ENCODE data around the gene SNX18.

DNA sequence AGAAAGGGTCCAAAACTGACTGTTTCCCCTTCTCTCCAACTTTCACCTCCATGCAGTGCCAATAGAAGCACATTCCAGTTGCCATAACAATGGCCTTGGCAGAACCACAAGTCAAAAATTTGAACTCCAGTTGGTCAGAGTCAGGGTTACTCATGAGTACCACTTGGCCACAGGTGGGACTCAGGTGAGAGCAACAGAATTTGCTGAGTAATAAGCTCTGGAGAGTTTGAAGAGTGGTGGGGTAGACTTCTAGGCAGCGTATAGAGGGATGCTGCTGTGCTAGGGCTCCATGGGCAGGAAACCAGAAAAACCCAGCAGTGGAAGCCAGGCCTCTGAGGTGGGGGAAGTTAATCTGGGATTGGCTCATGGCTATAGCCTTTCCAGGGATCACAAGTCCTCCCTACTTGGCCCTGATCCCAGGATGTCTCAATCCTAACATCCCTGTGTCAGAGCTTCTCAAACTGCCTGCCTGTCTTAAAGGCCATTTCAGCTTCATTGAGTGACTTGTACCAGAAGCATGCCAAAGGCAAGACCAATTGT lies 30.2 kb downstream of the SNX18 start:
- TF ChIP-seq, protein P1, sequence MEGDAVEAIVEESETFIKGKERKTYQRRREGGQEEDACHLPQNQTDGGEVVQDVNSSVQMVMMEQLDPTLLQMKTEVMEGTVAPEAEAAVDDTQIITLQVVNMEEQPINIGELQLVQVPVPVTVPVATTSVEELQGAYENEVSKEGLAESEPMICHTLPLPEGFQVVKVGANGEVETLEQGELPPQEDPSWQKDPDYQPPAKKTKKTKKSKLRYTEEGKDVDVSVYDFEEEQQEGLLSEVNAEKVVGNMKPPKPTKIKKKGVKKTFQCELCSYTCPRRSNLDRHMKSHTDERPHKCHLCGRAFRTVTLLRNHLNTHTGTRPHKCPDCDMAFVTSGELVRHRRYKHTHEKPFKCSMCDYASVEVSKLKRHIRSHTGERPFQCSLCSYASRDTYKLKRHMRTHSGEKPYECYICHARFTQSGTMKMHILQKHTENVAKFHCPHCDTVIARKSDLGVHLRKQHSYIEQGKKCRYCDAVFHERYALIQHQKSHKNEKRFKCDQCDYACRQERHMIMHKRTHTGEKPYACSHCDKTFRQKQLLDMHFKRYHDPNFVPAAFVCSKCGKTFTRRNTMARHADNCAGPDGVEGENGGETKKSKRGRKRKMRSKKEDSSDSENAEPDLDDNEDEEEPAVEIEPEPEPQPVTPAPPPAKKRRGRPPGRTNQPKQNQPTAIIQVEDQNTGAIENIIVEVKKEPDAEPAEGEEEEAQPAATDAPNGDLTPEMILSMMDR (IDR thresholded peaks at IDR 0.05): no peak
- TF ChIP-seq EZH2 (IDR thresholded peaks at IDR 0.05; ENCODE audit: borderline replicate concordance, insufficient read depth, low read depth, low read length, poor library complexity, severe bottlenecking): no peak
